Adipose tissue (tissue), 3 donors: ENCODE data around the gene MFAP4. TPM values are rescaled to one million over a fixed set of nuclear protein-coding genes. Genes with fewer than 3 reads are reported as not detected.

Experiments used
- H3K27ac ChIP-seq: one replicate; pipeline ENCODE4 v1.5.1; 2013; ENCODE audit warnings: low read depth, low read length
- WGBS, 3 donors: extraction: QIAGEN DNeasy Blood & Tissue Kit; methylation state at CpG; one replicate each; pipeline ENCODE4 v1.1.7; 2013; 5-methylcytosine and 5-hydroxymethylcytosine counted together
- polyA plus RNA-seq, 3 donors: library from polyadenylated mRNA; stranded (reverse); fragments of 200-250 nt; gene quantifications; one replicate each; pipeline ENCODE4 v1.2.3, GENCODE V29; 2013
- donor health status: healthy with polysubstance abuse.
- donor health status: Bipolar disorder and iron deficiency.
- donor health status: healthy.

Gene MFAP4
- polyA plus RNA-seq, result 100 to 1,000 TPM in 1 of 3 donors, 10 to 100 TPM in 1, 1 to 10 TPM in 1; 8.8 to 117 (median 67.7) TPM

GRCh38 chr17:19386974-19387920 is at the start of gene MFAP4:
TSS of gene MFAP4 (minus strand) at chr17:19387190. CDS start at chr17:19387155, 35 bp downstream.
- 10 to 21% (median 13%) methylated on average over 22 of the region's 22 CpGs for WGBS, 3 donors
- peak within 1 kb of the TSS; percentile 60 for H3K27ac ChIP-seq

DNA sequence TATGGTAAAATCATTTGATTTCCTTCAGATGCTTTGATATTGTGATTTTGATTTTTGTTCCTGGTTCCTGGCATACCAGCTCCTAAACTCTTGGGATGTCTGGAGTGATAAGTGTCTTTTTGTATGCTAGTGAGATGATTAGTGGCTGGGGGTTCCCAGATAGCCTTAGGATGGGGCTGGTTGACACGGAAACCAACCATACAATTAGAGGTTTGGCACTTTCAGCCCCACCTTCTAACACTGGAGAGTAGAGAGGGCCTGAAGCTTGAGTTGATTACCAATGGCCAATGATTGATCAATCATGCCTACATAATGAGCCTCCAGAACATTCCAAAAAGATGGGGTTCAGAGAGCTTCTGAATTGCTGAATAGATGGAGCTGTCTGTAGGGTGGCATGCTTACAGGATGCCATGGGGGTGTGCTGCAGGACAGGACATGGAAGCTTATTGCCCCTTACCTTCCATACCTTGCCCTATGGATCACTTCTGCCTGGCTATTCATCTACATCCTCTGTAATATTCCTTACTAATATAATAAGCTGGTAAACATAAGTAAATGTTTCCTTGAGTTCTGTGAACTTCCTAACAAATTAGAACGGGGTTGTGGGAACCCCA is 46.8 kb upstream of the MFAP4 start:
- H3K27ac ChIP-seq, result no peak overlapping the region
- WGBS, 3 donors, result 82 to 90% (median 89%) methylated on average over 2 of the region's 2 CpGs

DNA sequence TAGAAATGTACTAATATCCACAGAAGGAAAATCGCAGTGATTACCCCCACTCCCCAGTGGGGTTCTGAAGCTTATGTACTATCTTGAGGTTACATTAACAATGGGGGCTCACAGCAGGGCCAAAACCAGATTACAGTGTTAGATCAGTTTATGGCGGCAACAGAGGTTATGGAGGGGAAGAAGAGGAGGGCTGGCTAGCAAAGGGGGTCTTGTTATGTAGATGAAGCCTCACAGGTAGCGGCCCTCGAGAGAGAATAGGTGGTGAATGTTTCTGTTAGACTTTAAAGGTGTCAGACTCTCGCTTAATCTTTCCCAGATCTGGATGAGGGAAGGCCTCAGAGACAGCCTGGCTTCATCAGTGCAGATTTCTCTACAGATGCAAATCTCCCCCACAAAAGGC is 46.3 kb upstream of the MFAP4 start:
- WGBS, 3 donors, result 75 to 88% (median 88%) methylated on average over 5 of the region's 5 CpGs
- H3K27ac ChIP-seq, result no peak overlapping the region

- 55 to 87% (median 86%) methylated on average over 3 of the region's 3 CpGs for WGBS, 3 donors
- H3K27ac ChIP-seq, result no peak overlapping the region
These were observed 44.7 kb upstream of the MFAP4 start for GRCh38 chr17:19431691-19432090.

DNA sequence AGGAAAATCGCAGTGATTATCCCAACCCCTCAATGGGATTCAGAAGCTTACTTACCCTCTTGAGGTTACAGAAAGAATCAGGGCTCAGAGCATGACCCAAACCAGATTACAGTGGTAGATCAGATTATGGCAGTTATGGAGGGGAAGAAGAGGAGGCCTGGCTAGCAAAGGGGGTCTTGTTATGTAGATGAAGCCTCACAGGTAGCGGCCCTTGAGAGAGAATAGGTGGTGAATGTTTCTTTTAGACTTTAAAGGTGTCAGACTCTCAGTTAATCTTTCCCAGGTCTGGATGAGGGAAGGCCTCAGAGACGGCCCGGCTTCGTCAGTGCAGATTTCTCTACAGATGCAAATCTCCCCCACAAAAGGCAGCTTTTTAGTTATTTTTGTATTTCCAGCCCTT is 39.6 kb upstream of the MFAP4 start:
- 94 to 97% (median 95%) methylated on average over 5 of the region's 5 CpGs for WGBS, 3 donors
- no peak overlapping the region for H3K27ac ChIP-seq

DNA sequence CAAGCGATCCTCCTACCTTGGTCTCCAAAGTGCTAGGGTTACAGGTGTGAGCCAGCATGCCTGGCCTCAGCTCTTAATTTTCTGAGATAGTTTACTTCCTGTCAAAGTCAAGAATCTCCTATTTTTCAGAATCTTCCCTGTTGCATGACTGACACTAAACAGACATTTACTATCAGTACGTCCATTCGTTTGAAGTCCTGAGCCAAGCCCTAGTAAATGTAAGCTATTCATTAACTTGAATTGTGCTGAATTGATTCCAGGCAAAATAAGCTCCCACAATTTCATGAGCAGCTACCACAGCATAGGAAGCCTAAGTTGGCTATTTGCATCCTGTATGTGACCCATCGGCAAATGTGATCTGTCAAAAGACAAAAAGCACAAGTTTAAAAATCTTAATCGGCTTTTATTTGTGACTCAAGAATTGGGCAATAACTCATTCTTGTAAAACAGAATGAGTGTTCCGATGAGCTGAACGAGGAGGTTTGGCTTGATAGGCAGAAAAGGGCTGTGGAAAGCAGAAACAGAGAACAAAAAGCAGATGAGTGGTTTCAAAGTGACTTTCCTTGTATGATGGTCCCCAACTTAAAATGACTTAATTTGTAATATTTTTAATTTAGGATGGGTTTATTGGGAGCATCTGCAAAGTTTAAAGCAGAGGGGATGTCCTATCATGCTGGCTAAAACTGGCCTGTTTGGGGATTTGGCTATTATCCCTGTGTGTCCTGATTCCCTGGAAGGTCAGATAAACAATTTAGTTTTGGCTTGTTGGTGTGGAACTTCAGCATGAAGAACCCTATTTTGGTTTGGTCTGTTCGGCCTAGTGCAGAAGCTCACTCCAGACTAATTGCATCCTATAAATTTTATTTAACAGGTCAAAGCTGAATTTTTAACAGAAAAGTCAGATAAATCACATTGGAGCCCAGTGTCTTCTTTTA is 38.2 kb upstream of the MFAP4 start:
- no peak overlapping the region for H3K27ac ChIP-seq
- WGBS, 3 donors, result 56 to 64% (median 63%) methylated on average over 8 of the region's 8 CpGs

- H3K27ac ChIP-seq, result no peak overlapping the region
- 82 to 87% (median 85%) methylated on average over 6 of the region's 6 CpGs for WGBS, 3 donors
These were observed 34.9 kb upstream of the MFAP4 start for GRCh38 chr17:19421926-19422325.

GRCh38 chr17:19421219-19421618 is 34.2 kb upstream of the MFAP4 start:
- H3K27ac ChIP-seq, result no peak overlapping the region
- 53 to 81% (median 75%) methylated on average over 4 of the region's 4 CpGs for WGBS, 3 donors

DNA sequence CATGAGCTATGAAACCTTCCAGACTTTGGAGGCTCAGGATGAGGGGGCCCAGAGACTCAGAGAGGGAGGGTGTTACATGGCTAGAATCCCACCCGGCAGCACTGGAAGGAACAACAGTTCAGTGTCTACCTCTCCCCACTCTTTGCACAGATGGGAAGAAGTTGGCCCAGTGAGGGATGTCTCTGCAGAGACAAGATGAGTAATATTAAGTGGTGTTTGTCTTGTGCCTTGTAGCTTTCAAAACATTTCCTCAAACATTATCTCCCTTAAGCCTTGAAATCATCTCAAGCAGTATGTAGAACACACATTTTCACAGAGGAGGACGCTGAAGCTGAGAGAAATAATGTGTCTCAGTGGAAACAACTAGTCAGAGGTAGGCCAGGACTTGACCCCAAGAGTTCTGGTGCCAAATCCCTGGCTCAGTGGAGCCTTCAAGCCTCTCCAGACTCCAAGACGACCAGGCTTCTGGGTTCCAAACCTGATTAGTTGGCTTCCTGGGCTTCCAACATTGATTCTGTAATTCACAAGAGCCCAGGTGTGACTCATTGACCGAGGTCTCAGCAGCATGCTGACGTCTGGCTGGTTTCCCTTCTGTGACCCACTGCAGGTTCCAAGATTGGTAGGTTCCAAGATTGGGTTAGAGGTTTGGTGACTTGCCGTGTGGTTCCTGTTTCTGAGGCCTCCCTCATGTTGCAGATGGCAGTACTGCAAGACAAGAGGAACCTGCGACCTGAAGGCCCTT is 31.4 kb upstream of the MFAP4 start:
- 51 to 65% (median 52%) methylated on average over 7 of the region's 7 CpGs for WGBS, 3 donors
- H3K27ac ChIP-seq, result no peak overlapping the region

- 52 to 63% (median 58%) methylated on average over 3 of the region's 3 CpGs for WGBS, 3 donors
- no peak overlapping the region for H3K27ac ChIP-seq
These were observed 30.6 kb upstream of the MFAP4 start for GRCh38 chr17:19417611-19418010.

DNA sequence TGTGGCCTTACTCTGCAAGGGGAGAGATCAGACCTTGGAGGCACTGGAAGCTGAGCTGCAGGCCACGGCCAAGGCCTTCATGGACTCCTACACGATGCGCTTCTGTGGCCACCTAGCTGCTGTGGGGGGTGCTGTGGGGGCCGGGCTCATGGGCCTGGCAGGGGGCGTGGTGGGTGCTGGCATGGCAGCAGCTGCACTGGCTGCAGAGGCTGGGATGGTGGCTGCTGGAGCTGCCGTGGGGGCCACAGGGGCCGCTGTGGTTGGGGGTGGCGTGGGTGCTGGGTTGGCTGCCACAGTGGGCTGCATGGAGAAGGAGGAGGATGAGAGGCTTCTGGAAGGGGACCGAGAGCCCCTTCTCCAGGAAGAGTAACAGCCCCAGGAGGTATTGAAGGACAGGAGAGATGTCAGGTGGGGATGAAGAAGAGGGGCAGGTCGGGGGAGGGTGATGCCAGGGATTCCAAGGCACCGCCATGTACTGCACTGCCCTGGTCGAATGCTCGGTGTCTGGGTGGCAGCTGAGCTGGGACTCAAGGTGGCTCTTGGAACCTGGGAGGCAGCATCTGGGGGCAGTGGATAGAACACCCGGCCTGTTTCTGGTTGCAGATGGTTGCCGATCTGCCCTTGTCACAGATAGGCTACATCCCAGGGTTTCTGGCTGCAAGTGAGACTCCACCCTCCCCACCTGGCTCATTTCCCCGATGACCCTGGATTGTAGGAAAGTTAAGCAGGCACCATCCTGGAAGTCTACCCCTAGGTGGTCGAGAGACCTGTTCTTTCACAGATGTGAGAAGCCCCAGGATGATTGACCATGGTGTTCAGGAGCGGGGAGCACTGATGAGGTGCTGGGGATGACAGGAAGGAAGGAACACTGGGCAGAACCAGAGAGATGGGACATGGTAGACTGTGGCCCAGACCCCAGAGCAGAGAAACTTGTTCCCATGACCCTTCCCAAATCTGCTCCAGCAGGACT is 29.1 kb upstream of the MFAP4 start:
- H3K27ac ChIP-seq, result no peak overlapping the region
- WGBS, 3 donors, result 83 to 96% (median 94%) methylated on average over 18 of the region's 18 CpGs

GRCh38 chr17:19415311-19415710 is 28.3 kb upstream of the MFAP4 start:
- no peak overlapping the region for H3K27ac ChIP-seq
- WGBS, 3 donors, result 63 to 83% (median 72%) methylated on average over 12 to 13 of the region's 13 CpGs

DNA sequence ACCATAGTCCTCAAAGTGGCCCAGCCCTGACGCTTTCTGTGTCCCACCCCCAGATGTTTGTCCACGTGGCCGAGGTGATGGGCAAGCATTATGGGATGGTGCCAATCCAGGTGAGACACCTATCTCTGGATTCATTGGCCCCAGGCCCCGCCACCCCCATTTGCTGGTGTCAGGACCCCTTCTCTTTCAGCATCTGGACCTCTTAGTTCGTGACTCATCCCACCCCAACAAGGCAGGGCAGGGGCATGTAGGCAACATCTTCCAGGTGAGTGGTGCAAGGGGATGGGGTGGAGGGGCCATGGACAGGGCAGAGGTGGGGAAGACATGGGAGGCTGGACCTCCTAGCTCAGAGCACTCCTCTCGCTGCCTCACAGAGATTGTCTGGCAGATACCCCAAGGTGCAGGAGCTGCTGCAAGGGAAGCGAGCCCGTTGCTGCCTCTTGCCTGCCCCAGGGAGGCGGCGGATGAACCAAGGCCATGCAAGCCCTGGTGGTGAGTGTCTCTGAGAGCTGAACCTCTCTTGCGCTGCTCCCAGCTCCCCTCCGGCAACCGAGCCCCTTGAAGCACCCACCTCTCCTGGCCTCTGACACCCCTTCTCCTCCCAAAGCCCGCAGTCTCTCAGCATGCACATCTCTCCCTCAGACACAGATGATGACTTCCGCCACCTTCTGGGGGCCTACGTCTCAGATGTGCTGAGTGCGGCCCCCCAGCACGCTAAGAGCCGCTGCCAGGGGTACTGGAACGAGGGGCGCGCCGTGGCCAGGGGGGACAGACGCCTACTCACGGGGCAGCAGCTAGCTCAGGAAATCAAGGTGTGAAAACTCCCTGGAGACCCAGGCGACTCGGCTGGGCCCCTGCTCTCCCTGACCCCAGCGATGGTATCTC is 27.6 kb upstream of the MFAP4 start:
- WGBS, 3 donors, result 84 to 92% (median 91%) methylated on average over 26 to 28 of the region's 28 CpGs

GRCh38 chr17:19413761-19414160 is 26.8 kb upstream of the MFAP4 start:
- 74 to 81% (median 80%) methylated on average over 5 of the region's 5 CpGs for WGBS, 3 donors
- H3K27ac ChIP-seq, result no peak overlapping the region

More for the DNA sequence above, 27.6 kb upstream of the MFAP4 start:
- no peak overlapping the region for H3K27ac ChIP-seq

- no peak overlapping the region for H3K27ac ChIP-seq
- 79 to 93% (median 90%) methylated on average over 12 of the region's 12 CpGs for WGBS, 3 donors
These were observed 26.0 kb upstream of the MFAP4 start for GRCh38 chr17:19412984-19413383.

- no peak overlapping the region for H3K27ac ChIP-seq
- 81 to 95% (median 95%) methylated on average over 16 of the region's 16 CpGs for WGBS, 3 donors
These were observed 25.5 kb upstream of the MFAP4 start for GRCh38 chr17:19412510-19412909.
